Fibroblast of skin of left biceps (primary cell): ENCODE measurements around the gene PRR5L.

Experiments used
- DNase-seq, 2 experiments: peaks; one replicate each; pipeline ENCODE4 v3.0.0-alpha.2; 2013; ENCODE audit warnings: low read depth in 2 of 2

The PRR5L gene

DNA sequence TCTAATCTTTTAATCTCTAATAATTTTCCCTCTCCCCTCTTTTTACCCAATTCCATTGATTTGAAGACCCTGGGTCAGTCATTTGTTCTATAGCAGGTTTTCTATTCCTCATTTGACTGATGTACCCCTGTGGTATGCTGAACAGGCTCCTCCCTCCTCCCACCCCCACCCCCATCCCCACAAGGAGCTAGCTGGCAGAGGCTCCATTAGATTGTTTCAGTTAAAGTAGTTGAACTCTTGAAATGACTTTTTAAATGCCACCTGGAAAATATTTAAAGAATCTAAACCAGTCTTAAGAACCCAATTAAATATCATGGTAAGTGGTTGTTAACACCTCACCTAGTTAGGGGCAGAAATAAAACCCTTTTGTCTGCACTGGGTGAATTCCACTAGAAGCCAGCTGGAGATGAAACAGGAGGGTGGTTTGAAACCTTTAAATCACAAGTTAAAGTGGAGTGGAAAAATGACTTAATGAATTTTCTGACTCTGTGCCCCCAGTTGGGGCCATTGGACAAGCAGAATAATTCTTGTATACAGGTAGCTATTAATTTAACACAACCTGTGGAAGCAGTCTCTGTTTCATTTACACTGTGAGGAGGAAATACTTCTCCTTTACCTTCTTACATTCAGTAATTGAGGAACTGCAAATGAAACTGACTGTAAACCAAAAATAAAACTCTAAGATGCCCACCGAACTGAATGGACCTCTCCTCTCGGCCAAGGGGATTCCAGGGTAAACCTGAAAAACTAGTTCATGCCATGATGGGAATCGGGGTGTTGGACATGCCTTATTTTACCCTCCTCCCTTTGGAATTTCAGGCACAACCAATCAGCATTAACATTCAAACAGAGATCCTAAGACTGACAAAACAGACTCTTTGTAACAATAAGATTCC lies 30.7 kb downstream of the PRR5L start:
- no peak for DNase-seq

DNA sequence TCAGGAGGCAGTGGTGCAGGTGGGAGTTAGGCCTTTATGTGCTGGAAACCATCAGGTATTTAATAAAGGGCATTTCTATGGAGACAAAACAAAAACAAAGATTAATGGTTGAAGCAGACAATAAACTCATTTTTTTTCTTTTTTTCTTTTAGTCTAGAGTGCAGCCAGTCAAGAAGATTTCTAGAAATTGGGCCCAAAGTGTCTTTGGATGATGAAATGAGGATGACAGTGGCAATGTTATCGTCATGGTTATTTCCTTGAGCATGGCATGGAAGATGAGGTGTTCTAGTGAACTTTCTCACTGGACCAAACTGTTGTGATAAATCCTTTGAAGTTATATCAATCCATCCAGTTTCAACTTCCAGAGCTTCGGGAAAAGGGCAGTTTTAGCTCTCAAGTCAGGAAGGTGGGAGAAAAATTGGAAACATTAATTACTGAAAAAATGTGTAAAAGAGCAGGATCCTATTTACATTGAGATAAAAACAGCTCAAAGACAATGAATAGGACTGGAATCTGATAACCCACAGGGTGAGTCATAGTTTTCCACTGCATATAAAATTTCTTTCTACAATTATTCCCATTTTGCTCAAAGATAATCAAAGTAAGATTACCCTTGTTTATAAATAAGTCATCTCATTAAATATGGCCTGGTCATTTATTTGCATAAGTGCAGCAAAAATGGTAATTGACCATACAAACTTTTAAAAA lies 33.0 kb downstream of the PRR5L start:
- no peak for DNase-seq

DNA sequence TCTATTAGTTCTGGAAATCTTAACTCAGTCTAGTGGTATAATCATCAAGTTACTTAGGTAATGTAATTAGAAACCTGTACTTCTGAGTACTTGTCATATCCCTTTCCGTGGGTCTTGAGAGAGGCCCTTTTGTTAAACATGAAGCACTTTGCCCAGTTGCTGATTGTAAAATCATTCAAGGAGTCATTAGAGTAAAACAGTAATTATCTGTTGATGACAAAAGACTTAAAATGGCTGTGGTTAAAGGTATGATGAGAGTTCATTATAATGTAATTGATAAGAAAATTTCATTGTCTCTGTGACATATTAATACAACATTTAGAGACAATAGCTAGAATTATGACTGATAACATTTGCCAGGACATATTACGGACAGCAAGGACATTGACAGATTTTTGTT lies 34.3 kb downstream of the PRR5L start:
- DNase-seq = no peak

DNA sequence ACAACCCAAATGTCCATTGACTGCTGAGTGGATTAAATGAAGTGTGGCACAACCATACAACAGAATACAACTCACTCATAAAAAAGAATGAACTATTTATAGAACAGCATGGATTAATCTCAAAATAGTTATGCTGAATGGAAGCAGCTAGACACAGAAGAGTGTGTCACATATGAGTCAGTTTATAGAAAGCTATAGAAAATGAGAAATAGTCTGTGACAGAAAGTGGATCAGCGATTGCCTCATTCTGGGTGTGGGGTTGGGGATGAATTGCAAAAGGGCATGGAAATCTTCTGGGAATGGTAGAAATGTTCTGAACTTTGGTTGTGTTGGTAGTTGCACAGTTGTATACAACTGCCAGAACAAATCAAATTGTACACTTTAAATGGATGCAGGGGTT lies 37.4 kb downstream of the PRR5L start:
- DNase-seq = no peak

DNA sequence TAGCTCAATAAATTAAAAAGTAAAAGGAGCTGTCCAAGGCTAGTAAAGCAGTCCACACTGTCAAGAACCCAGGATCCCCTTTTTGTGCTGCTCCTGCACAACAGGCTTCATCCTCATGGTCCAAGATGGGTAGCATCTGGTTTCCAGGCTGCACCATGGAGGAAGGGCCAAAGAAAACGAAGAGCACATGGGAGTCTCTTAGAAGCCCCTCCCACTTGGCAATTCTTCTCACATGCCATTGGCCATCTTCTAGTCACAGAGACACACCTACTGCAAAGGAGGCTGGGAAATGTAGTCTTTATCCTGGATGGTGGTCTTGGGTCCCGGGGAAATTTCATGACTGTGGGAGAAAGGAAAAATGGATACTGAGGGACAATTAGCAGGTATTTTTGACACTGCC lies 37.8 kb downstream of the PRR5L start:
- DNase-seq = peak in 1 of 2 experiments; percentile 13

DNA sequence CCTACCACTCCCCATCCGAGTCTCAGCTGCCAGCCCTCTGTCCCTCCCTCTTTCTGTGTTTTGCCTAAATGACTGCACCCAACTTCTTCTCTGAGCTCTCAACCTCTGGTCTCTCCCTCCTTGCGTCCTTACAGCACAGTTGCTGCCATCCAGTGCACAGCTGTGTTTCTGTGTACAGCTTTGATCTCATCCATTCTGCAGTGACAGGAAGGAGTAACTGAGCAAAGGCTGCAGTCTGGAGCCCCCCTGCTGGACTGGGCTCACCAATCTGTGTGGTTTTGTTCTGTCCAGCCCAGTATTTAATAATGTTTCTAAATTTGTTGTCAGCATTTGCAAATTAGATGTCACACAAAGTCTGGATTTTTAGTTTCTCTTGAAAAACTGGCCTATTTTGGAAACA lies 43.8 kb downstream of the PRR5L start:
- no peak for DNase-seq

DNA sequence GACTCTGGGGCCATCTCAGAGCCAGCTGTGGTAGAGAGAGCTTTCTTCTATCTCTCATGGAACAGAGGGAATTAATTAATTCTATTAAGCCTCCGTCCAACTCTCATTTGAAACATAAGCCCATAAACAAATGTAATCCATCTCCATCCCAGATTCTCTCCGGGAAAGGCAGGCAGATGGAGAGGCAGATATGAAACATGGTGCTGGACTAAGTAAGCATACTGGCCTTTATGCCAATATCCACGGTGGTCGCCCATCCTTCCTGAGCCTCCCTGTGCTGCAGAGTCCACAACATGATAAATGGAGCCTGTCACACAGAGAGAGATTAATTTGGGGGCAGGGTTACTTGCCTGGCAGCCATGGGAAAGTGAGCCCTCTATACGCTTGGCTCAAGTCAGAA lies 44.8 kb downstream of the PRR5L start:
- DNase-seq = no peak

DNA sequence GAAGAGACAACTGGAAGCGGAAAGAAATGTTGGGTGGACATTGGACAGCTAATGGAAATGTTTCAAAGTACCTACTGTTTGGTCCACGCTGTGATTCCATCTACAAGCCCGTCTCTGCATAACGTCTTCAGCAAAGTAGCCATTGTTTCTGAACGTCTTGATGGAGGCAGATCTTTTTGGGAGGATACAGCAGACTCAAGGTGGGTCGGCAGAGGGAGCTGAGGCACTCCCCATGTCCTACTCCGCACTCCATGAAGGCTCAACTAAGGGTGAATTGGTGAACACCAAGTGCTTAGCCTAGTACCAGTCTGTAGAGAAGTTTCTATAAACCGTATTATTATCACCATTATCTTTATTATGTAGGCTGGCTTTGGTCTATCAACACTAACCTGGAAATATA lies 45.8 kb downstream of the PRR5L start:
- DNase-seq = no peak

DNA sequence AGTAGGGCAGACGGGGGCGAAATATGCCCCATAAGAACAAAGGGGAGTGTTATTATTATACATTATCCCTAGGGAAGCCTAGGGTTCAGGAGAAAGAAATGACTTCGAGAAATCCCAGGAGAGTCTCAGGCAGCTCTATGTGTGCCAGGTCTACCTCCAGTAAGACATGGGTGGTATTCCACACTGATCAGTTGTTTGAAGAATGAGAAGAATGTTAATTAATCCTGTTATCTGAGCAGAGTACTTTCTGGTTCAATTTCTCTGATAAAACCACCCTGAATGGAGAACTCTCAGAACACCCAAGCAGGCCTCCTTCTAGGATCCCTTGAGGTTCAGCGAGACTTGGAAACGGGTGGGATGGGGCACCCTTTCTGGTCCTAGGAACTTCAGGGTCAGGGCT lies 46.2 kb downstream of the PRR5L start:
- no peak for DNase-seq

DNA sequence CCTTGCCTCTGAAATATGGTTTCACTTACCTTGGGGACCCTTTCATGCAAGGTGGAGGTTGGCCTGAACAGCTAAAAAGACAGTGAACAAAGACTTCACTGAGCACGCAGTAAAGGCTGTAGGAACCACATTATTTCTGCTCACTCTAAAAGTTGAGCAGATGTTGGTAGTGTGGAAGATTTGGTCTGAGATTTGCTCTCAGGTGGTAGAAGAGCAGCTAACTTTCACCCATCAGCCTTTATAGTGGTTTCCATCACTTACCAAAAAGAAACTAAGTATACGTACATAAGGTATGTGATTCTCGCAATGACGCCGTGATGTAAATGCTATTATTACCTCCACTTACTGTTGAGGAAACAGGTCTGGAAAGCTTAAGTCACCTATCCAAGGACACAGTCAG lies 47.3 kb downstream of the PRR5L start:
- no peak for DNase-seq

DNA sequence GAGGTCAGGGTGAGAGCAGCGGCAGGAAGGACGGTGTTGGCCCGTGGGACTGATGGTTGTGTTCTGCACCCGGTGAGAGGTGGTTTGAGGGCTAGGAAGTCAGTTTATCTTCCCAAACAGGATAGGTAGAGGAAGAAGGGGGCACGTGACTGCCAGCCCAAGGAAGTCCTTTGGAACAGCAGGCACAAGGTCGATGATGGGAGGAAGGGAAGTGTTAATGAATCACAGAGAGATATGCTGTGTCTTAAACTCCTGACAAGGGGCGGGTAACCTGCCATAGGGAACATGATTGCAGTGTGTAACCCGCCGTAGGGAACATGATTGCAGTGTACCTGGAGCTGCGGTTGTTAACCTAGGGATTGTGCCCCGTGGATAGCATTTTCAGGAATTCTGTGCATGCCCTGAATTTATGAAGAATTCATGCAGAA lies 49.0 kb downstream of the PRR5L start:
- DNase-seq = no peak

DNA sequence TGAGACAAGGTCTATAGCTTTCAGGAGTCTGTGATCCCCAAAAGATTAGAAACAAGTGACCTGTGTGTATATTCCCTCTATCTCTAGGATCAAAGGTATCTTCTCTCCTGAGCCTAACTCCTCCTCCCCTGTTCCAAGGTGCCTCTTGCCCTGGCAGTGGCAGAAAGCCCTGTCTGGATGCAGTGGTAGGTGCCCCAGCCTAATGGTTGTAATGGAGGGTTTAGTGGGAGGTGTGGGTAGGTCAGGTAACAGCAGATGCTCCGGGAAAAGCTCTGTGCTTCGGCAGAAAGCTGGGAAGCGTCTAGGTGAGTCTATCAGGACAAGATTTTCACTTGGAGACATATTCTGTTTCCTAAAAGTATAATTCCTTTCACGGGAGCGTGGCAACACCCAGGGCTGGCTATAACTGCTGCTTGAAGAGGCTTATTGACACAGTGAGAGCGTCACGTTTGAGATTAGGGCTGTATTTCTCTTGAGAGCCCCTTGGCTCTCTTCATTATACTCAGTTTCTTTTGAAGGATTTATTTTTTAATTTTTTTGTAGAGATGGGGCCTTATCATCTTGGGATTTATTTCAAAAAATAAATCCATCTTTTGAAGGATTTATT lies 49.5 kb downstream of the PRR5L start:
- DNase-seq = no peak

DNA sequence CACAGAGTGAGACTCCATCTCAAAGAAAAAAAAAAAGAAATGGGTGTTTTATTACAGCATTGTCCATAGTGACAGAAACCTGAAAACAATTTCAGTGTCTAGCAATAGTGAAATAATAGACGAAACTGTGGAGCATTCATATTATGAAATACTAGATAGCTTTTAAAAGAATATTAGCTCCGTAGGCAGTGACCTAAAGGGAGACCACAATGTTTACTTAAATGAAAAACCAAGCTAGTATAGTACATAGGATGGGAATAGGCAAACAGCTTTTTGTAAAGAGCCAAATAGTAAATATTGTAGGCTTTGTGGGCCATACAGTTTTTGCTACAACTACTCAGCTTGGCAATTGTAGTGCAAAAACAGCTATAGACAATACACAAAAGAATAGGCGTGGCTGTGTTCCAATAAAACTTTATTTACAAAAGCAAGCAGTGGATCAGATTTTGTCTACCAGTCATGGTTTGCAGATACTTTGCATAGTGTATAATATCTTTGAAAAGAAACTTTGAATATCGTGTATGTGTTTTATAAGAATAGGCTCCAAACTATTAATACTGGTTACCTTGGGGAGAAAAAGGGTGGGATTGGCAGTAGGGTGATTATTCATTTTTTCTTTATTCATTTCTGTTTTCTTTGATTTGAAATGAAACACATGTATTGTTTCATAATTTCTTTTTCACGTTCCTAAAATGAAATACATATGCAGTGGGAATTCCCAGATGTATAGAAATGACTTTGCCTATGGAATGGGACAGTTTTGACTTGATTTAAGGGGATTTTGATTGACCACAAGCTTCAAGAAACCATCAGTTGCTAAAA lies 50.7 kb downstream of the PRR5L start:
- no peak for DNase-seq

DNA sequence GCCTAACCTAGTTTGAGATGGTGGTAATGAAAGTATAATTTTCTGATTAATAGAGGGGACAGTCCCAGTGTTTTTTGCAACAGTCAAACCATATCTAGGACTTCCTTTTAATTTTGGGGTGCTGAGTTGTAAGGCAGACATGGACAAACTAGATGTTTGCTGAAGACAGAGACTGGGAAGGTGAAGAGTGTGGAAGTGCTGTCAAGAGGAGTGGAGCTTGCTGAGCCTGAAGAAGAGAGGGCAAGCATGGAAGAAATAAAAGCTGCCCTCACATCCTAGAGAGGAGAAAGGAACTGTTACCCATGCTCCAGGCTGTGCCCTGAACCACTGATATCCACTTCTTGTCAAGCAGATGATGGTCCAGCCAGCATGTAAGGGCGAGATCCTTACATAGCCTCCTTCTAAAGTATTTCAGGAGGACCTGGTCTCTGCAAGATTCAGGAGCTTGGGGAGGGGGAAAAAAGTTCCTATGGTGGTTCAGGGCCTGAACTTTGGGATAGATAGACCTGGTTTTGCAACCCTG lies 51.4 kb downstream of the PRR5L start:
- DNase-seq = no peak

DNA sequence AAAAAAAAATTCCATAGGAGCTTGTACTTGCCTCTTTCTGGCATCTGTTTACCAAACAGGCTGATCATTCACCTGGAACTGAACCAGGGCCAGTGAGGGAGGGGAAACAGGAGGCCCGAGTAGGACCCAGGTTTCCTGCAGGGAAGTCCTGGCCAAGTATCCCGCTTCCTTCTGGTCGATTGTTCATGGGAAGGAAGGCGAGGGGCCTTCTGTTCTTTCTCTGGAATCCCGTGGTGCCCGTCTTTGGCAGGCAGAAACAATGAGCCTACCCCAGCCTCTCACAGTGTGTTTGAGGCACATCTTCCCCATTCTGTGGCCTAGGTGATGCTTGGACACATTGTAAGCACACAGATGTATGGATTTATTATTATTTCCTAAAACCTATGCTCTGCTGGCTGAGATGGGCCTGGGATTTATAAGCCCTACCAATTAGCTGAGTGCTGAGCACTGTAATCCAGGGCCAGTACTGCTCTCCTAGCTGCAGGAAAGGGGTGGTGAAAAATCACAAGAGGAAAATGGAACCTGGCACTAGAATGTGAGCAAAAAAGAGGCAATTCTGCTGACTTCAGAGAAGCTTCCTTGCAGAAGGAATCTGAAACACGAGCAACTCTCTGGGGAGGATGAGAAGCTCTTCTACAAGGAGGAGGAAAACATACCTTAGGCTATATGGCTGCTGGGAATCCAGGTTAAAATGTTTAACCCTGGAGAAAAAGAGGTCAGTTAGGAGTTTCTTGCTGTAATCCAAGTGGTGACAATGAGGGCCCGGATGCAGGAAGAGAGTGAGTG lies 53.5 kb downstream of the PRR5L start:
- no peak for DNase-seq

DNA sequence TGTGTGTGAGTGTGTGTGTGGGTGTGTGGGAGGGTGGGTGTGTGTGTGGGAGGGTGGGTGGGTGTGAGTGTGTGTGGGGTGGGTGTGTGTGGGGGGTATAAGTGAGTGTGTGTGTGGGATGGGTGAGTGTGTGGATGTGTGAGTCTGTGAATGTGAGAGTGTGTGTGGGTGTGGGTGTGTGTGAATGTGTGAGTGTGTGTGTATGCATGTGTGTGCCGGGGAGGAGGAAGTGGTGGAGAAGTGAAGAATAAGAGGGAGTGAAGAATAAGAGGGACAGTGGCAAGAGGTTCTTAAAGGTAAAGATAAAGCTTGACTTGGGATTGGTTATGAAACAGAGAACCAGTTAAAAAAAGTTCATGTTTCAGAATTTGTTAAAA lies 54.0 kb downstream of the PRR5L start:
- no peak for DNase-seq

DNA sequence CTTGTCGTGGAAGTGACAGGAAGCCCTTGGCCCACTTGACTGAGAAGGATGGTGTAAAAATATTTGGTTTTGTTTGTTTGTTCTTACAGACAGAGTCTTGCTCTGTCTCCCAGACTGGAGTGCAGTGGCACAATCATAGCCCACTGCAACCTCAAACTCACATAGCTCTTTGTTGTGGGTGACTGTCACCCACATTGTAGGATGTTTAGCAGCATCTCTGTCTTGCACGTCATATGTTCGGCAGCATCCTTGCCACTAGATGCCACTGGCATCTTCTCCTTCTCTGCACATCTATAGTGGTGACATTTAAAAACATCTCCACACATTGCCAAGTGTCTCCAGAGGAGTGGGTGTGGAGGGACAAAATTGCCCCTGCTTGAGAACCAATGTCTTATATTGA lies 56.8 kb downstream of the PRR5L start:
- DNase-seq = no peak

DNA sequence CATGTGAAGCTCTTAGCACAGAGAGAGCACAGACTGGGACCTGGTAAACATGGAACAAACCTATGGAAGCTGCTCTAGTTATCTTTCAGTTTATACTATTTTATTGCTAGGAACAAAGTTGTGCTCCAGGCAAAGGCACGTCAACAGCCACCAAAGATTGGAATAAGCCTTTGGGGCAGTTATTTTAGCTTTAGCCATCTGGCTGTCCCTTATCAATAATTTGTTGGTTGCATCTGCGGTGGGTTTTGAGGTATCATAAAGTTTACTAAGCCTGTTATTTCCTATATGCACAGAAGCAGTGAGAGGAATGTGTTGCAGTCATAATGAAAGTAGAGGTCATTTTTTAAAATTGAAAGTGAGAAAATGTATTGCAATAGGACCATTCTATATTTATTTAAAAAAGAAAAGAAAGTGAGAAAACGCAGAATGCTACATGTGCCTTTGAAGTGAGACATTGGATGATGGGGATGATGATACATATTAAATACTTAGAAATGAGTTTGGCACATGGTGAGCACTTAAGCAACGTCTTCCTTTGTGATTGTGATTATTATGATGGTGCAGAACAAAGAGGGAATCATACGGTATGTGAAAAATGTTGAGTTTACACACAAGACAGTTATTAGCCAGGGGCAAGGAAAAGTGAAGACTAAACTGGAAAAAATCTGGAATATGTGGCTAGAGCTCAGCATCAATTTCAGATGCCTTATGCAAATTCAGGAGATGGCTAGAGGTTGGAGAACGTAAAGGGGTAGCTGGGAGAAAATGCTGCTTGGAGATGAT lies 58.3 kb downstream of the PRR5L start:
- DNase-seq = peak; percentile 70 to 71

DNA sequence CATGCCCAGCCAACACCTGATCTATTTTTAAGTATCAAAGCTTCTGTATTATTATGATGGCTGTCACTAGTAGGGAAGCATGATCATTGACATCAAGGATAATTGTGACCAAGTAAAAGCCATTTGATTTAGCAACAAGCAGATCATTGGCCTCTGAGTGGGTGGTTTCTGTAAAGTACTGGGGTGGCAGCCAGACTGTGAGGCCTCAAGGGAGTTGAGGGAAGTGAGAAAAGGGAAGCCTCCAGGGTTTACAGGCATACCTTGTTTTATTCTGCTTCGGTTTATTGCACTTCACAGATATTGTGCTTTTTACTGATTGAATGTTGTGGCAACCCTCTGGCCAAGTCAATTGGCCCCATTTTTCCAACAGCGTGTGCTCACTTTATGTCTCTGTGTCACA lies 60.1 kb downstream of the PRR5L start:
- no peak for DNase-seq

DNA sequence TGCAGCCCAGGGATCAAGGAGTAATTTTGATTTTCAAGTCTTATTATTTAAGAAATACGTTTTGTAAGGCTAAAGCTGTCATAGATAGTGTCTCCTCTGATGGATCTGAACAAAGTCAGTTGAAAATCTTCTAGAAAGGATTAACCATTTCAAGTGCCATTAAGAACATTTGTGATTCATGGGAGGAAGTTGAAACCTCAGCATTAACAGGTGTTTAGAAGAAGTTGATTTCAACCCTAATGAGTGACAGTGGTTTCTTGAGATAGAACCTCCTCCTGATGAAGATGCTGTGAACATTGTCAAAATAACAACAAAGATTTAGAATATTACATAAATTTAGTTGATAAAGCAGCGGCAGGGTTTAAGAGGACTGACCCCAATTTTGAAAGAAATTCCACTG lies 61.7 kb downstream of the PRR5L start:
- no peak for DNase-seq
